DMS53 (cell line): Measurements from ENCODE around the gene PLPPR1.

ENCODE experiments used
- DNase-seq: peaks from one replicate; lab custom pipeline; 2025; lab: John Stamatoyannopoulos, UW

Gene PLPPR1

GRCh38 chr9:101047848-101048397, 19.4 kb downstream of the PLPPR1 start:
- no peak for DNase-seq

- DNase-seq: no peak
Observed at GRCh38 chr9:101050650-101051049, 22.1 kb downstream of the PLPPR1 start.

- no peak for DNase-seq
Observed at GRCh38 chr9:101054657-101055056, 26.1 kb downstream of the PLPPR1 start.

- DNase-seq: no peak
Observed at GRCh38 chr9:101055516-101055915, 27.0 kb downstream of the PLPPR1 start.

GRCh38 chr9:101062686-101063085, 34.2 kb downstream of the PLPPR1 start:
- DNase-seq: no peak

- no peak for DNase-seq
Observed at GRCh38 chr9:101063192-101063591, 34.7 kb downstream of the PLPPR1 start.

- no peak for DNase-seq
Observed at GRCh38 chr9:101064206-101064605, 35.7 kb downstream of the PLPPR1 start.

GRCh38 chr9:101065930-101066329, 37.4 kb downstream of the PLPPR1 start:
- no peak for DNase-seq

- DNase-seq: no peak
Observed at GRCh38 chr9:101068696-101069095, 40.2 kb downstream of the PLPPR1 start.

GRCh38 chr9:101072259-101072658, 43.7 kb downstream of the PLPPR1 start:
- DNase-seq: no peak

- no peak for DNase-seq
Observed at GRCh38 chr9:101073122-101073521, 44.6 kb downstream of the PLPPR1 start.

- no peak for DNase-seq
Observed at GRCh38 chr9:101081641-101082040, 53.1 kb downstream of the PLPPR1 start.

- no peak for DNase-seq
Observed at GRCh38 chr9:101083448-101084202, 55.1 kb downstream of the PLPPR1 start.

GRCh38 chr9:101087426-101087825, 58.9 kb downstream of the PLPPR1 start:
- no peak for DNase-seq

GRCh38 chr9:101092922-101093321, 64.4 kb downstream of the PLPPR1 start:
- DNase-seq: no peak

GRCh38 chr9:101093620-101094019, 65.1 kb downstream of the PLPPR1 start:
- peak; percentile 2 for DNase-seq

- no peak for DNase-seq
Observed at GRCh38 chr9:101094686-101095085, 66.2 kb downstream of the PLPPR1 start.

GRCh38 chr9:101097210-101097609, 68.7 kb downstream of the PLPPR1 start:
- no peak for DNase-seq

- DNase-seq: no peak
Observed at GRCh38 chr9:101098392-101098791, 69.9 kb downstream of the PLPPR1 start.

GRCh38 chr9:101114317-101114716, 85.8 kb downstream of the PLPPR1 start:
- DNase-seq: no peak

GRCh38 chr9:101115102-101115501, 86.6 kb downstream of the PLPPR1 start:
- no peak for DNase-seq

GRCh38 chr9:101117161-101117560, 88.6 kb downstream of the PLPPR1 start:
- DNase-seq: no peak

- peak; percentile 76 for DNase-seq
Observed at GRCh38 chr9:101119206-101119819, 90.8 kb downstream of the PLPPR1 start.
